ENCODE results near the gene CRIP1.

The CRIP1 gene

DNA sequence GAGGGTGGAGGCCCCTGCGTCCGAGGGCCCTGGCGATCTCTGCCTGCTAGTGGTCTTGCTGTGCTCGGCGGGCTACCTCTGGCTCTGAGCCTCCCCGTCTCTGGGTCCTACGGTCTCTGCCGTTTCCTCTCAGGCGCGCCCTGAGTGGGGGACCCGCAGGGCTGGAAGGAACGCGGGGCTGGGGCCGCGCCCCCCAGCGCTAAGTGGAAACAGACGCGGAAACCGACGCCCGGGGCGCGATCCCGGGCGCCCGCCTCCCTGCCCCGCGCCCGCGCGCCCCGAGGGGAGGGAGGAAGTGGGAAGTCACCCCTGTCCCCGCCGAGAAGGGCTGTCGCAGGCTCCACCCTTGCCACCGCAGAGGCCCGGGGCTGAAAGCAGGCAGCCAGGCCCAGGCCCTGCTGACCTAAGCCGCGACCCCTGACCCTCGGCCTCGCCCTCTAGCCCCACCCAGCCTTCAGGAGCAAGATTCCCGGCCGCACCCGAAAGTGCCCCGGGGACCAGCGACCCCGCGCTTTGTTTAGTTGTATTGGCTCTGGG is 831 bp downstream of the CRIP1 start:
- Mint-ChIP-seq H3K27ac (peak overlapping the region; percentile 88), H3K27me3 (ENCODE audit: low read depth) (no peaks in the 10 kb centered on the region), H3K4me3 (peak overlapping the region; percentile 91), H3K4me1 (ENCODE audit: low read depth) (peaks cover 21% of the 10 kb centered on the region), H3K9me3 (no peaks in the 10 kb centered on the region), H3K36me3 (ENCODE audit: low read depth) (peaks cover 11% of the 10 kb centered on the region)
- peak; percentile 70 for DNase-seq (ENCODE audit: low spot score)

DNA sequence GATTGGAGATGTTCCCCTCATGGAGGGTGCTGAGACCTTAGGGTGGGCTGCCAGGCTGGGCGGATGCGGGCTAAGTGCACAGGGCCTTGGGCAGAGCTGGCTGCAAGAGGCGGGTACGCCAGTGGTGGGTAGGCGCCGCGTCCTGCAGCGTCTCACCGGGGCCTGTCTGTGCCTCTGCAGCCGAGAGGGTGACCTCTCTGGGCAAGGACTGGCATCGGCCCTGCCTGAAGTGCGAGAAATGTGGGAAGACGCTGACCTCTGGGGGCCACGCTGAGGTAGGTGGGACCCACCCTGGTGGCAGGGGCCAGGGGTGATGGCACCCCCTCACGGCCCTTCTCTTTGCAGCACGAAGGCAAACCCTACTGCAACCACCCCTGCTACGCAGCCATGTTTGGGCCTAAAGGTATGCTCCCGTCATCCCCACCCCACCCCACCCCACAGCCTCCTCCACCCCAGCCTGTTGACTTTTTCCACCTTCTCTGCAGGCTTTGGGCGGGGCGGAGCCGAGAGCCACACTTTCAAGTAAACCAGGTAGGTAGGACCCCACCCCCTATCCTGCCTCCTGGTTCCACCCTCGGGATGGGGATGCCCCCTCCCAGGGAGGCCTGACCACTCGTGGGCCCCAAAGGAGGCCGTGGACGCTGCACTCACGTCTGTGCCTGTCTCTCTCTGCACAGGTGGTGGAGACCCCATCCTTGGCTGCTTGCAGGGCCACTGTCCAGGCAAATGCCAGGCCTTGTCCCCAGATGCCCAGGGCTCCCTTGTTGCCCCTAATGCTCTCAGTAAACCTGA is 1.5 kb downstream of the CRIP1 start:
- H3K36me3 Mint-ChIP-seq (ENCODE audit: low read depth) = peaks cover 11% of the 10 kb centered on the region
- H3K27ac Mint-ChIP-seq = peak overlapping the region; percentile 88
- no peaks in the 10 kb centered on the region for H3K9me3 Mint-ChIP-seq
- no peaks in the 10 kb centered on the region for H3K27me3 Mint-ChIP-seq (ENCODE audit: low read depth)
- H3K4me1 Mint-ChIP-seq (ENCODE audit: low read depth) = peaks cover 19% of the 10 kb centered on the region
- no peak for DNase-seq (ENCODE audit: low spot score)
- H3K4me3 Mint-ChIP-seq = peak overlapping the region; percentile 91

DNA sequence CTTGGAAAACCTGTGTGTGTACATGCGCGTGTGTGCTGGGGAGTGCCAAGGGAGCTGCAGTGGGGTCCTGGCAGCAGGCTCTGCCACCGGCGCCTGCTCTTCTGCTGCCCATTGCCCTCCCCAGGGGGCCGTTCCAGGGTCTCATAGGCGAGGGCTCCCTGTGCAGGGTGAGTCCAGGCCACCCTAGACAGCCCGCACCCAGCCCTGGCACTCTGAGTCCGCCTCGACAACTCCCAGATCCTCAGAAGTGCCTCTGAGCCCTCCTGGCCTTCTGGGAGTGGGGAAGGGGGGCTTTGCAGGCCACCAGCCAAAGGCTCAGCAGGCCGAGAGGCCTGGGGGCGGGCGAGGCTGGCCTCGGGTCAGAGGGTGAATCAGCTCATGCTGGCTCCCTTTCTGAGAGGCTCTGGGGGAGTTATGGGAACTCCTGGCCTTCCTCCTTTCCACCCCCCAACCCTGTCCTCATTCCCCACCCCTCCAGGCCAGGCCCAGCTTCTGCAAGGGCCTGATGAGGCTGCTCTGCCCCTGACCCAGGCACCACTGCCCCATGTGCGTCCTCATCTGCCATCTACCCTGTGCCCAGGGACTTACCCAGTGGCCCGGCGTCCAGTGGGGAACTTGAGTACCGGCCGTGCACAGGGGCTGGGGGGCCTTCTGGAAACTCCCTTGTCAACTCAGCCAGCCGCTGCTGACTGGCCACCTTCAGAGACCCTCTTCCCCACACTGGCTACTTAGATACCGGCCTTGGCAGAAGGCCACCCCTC is 2.3 kb downstream of the CRIP1 start:
- peak overlapping the region; percentile 91 for H3K4me3 Mint-ChIP-seq
- DNase-seq (ENCODE audit: low spot score) = no peak
- H3K4me1 Mint-ChIP-seq (ENCODE audit: low read depth) = peaks cover 19% of the 10 kb centered on the region
- H3K27ac Mint-ChIP-seq = peak overlapping the region; percentile 92
- H3K36me3 Mint-ChIP-seq (ENCODE audit: low read depth) = peaks cover 11% of the 10 kb centered on the region
- H3K9me3 Mint-ChIP-seq = no peaks in the 10 kb centered on the region
- no peaks in the 10 kb centered on the region for H3K27me3 Mint-ChIP-seq (ENCODE audit: low read depth)

DNA sequence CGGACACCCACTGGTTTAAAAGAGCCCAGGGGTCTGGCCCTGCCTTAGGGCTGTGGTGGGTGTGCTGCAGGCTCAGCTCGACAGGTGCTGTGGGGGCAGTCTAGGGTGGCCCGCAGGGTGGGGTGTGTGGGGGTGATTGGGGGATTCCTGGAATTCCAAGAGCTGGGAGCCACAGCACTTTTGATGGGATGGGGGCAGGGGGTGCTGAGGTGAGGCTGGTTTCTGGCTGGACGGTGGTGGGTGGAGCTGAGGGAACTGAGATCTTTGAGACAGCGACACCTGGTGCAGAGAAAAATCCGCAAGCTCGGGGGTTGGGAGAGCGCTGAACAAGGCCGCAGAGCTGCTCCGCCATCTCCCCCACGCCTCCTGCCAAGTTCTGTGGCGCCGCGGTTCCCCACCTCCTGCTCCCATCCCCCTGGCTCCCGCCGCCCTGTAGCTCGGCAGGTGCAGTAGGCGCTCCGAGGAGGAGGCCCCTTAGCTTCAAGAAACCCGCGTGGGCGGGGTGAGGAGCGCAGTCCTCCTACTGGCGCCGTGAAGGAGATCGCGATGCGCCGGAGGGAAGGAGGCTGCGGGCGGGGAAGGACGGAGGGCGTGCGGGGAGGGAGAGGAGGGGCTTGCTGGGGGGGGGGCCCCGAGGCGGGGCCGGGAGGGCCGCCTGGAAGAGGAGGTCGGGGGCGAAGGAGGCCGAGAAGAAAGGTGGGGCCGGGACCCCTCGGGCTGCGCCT is 3.0 kb downstream of the CRIP1 start:
- Mint-ChIP-seq H3K9me3 (no peaks in the 10 kb centered on the region), H3K36me3 (ENCODE audit: low read depth) (peaks cover 11% of the 10 kb centered on the region), H3K4me1 (ENCODE audit: low read depth) (peaks cover 13% of the 10 kb centered on the region), H3K4me3 (peak overlapping the region; percentile 84), H3K27me3 (ENCODE audit: low read depth) (no peaks in the 10 kb centered on the region), H3K27ac (peak overlapping the region; percentile 92)
- peak; percentile 84 for DNase-seq (ENCODE audit: low spot score)

DNA sequence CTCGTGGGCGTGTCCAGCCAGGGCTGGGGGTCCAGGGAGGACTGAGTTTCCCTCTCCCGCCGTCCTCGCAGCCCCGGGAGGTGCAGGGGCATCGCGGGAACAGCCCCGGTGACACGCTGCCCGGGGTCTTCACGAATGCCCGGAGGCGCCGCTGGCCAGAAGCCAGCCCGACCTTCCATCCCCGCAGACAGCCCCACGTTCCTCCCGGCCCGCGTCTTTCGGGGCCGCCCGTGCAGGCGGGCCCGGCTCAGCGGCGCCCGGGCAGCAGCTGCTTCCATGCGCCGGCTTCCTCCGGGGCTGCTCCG is 3.5 kb downstream of the CRIP1 start:
- no peaks in the 10 kb centered on the region for H3K9me3 Mint-ChIP-seq
- H3K36me3 Mint-ChIP-seq (ENCODE audit: low read depth) = peaks cover 11% of the 10 kb centered on the region
- H3K4me3 Mint-ChIP-seq = peak overlapping the region; percentile 84
- no peak for DNase-seq (ENCODE audit: low spot score)
- H3K27ac Mint-ChIP-seq = peak overlapping the region; percentile 26
- H3K4me1 Mint-ChIP-seq (ENCODE audit: low read depth) = peaks cover 13% of the 10 kb centered on the region
- H3K27me3 Mint-ChIP-seq (ENCODE audit: low read depth) = no peaks in the 10 kb centered on the region

DNA sequence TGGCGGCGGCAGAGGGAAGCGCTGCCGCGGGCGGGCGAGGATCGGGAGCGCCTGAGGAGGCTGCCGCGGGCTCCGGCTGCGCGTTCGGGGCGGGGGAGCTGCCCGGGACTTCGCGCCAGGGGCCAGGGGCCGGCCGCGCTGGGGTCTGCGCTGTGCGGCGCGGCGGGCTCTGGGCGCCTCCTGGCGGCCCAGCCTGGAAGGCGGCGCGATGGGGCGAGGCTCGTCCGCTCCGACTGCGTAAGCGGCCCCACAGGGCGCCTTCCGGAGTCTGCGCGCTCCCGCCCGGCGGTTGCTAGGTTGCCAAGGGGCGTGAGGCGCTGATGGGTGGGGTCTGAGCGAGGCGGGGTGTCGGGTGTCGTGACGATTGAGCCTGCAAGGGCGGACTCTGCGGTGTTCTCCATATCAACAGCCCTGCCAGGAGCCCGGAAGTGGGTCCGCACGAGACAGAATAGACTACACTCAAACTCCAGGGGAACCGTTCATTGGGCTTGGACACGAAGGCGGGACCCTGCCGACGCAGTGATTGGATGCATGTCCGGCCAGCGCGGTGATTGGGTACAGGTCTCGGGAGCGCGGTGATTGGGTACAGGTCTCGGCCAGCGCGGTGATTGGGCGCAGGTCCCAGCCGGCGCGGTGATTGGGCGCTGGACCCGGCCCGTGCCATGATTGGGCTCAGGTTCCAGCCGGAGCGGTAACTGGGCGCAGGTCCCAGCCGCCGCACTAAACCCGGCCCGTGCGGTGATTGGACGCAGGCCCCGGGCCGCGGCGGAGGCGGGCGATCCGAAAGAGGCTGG is 4.1 kb downstream of the CRIP1 start, which contains the start of gene TEDC1:
TSS of gene TEDC1 (plus strand) at position 675 of the 794 bp plus-strand sequence. CDS start 130 bp downstream, outside the sequence.
- Mint-ChIP-seq H3K4me3 (peak within 1 kb of the TSS; percentile 87), H3K9me3 (no peaks in the 10 kb centered on the region), H3K4me1 (ENCODE audit: low read depth) (peaks cover 11% of the 10 kb centered on the region), H3K36me3 (ENCODE audit: low read depth) (peaks cover 11% of the 10 kb centered on the region), H3K27ac (peak within 1 kb of the TSS; percentile 96), H3K27me3 (ENCODE audit: low read depth) (no peaks in the 10 kb centered on the region)
- DNase-seq (ENCODE audit: low spot score) = peak; percentile 100

DNA sequence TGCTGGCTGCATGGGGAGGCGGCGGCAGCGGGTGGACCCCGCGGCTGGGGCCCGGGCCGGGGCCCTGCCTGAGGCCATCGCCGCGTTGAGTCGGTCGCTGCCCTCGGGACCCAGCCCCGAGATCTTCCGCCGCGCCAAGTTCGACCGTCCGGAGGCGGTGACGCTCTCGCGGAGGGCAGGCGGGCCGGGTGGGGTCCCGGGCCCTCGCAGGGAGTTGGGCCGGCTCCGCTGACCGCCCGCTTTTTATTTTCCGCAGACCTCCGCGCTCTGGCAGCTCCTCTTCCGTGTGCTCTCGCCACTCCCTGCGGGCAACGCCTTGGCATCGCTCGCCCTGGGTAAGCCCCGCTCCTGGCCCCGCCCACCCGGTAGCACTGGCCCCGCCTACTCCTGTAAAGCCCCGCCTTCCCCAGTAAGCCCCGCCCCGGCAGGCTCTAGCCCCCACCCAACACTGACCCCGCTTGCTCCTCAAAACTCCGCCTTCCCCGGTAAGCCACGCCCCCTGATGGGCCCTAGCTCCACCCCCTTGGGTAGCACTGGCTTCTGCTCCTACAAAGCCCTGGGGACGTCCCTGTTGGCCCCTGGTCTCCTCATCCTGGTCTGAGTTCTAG is 4.8 kb downstream of the CRIP1 start:
- peak overlapping the region; percentile 87 for H3K4me3 Mint-ChIP-seq
- no peaks in the 10 kb centered on the region for H3K27me3 Mint-ChIP-seq (ENCODE audit: low read depth)
- peak overlapping the region; percentile 96 for H3K27ac Mint-ChIP-seq
- H3K4me1 Mint-ChIP-seq (ENCODE audit: low read depth) = peaks cover 8% of the 10 kb centered on the region
- peak; percentile 82 for DNase-seq (ENCODE audit: low spot score)
- H3K36me3 Mint-ChIP-seq (ENCODE audit: low read depth) = peaks cover 11% of the 10 kb centered on the region
- H3K9me3 Mint-ChIP-seq = no peaks in the 10 kb centered on the region

DNA sequence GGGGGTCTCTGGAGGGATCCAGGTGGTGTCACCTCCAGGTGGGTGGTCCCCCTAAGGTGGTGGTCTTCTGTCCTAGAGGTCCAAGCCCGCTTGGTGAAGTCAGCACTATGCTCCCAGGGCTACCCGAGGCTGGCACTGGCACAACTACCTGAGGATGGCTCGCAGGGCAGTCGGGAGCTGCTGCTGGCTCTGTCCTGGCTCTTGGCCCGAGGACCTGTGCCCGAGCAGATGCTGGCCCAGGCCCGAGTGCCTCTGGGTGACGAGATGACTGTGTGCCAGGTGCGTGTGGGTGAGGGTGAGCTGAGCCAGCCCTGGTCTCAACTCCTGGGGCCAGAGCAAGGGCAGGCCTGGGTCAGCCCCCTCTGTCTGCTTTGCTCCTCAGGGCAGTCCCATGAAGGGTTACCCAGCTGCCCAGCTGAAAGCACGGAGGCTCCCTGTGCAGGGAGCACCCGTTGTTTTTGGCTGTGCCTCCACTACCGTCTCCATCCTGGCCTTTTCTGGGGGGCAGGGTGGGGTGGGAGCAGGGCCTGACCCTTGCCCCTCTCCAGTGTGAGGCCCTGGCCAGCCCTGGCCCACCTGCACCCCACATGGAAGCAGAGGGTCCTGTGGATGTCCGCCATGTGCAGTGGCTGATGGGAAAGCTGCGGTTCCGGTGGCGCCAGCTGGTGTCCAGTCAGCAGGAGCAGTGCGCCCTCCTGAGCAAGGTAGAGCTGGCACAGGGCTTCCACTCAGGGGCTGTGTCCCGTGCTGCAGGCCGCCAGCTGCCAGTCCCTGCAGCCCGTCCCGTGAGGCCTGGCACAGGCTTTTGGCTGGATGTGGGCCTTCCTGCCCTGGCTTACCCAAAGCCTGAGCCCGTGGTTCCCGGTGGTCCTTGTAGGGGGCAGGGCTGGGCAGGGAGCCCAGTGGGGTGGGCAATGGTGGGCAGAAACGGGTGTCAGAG is 5.6 kb downstream of the CRIP1 start:
- H3K36me3 Mint-ChIP-seq (ENCODE audit: low read depth) = peaks cover 11% of the 10 kb centered on the region
- no peaks in the 10 kb centered on the region for H3K27me3 Mint-ChIP-seq (ENCODE audit: low read depth)
- no peaks in the 10 kb centered on the region for H3K9me3 Mint-ChIP-seq
- H3K4me3 Mint-ChIP-seq = peak overlapping the region; percentile 87
- DNase-seq (ENCODE audit: low spot score) = no peak
- H3K4me1 Mint-ChIP-seq (ENCODE audit: low read depth) = peaks cover 8% of the 10 kb centered on the region
- H3K27ac Mint-ChIP-seq = peak overlapping the region; percentile 96

DNA sequence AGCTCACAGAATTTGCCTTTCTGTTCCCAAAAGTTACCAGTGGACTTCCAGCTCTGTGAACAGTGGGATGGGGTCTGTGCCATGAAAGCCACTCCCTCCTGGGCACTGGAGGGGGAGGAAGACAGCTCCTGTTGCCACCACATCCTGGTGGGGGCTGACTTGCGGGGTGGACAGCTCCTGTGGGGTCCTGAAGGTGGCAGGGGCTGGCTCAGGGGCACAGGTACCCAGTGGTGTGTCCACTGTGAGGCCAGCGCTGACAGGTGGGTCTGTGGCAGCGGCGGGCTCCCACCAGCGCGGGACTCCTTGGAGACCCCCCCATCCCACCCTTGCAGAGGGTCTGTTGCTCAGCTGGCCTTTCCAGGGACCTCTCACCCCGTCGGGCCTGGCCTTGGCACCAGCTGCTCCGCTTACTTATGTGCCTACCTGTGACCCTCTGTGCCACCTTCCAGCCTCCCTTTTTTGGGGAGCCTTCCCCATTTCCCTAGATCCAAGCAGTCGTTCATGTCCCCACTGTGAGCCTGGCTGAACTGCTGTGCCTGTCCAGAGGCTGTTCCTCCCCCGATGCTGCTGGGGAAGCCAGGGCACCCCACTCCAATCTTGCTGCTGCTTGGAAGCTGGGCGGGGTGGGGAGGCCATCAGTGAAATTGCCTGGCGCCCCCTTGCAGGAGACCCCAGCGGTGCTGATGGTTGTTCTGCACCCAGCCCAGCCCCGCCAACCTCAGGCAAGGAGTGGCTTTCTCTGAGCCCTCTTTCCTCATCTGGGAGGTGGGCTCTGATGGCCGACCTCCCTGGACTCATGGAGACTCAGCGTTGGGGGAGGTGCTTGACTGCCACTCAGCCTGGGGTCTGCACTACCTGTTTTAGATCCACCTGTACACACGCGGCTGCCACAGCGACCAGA is 6.5 kb downstream of the CRIP1 start:
- peaks cover 9% of the 10 kb centered on the region for H3K36me3 Mint-ChIP-seq (ENCODE audit: low read depth)
- no peaks in the 10 kb centered on the region for H3K27me3 Mint-ChIP-seq (ENCODE audit: low read depth)
- peaks cover 8% of the 10 kb centered on the region for H3K4me1 Mint-ChIP-seq (ENCODE audit: low read depth)
- H3K27ac Mint-ChIP-seq = no peak overlapping the region
- DNase-seq (ENCODE audit: low spot score) = no peak
- H3K9me3 Mint-ChIP-seq = no peaks in the 10 kb centered on the region
- H3K4me3 Mint-ChIP-seq = peak overlapping the region; percentile 5

DNA sequence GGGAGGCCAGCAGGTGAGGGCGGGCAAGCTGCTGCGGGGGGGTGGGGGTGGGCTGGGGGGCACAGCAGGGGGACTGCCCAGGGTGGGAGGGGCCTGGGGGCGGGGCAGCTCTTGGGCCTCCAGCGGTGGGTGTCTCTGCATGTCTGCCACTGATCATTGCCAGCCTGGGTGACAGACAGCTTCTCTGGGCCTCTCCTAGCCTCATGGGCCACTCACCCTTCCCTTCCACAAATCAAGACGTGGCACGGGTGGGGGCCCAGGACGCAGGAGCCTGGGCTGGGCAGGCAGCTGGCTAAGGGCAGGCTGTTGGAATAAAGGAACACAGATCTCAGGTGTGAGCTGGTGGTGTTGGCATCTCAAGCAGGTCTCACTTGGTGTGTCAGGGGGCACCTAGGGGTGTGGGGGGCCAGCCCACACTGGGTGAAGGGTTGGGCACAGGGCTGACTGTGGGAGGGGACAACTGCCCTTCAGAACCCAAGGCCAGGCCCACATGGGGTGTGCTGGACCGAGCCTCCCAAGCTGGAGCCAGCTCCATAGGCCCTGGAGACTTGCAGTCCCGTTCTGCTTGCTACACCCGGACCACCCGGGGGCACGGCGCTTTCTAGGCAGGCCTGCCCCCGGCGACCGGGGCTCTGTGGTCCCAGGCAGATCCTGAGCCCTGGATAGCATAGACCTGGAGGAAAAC is 7.4 kb downstream of the CRIP1 start:
- no peak for DNase-seq (ENCODE audit: low spot score)
- no peak overlapping the region for H3K27ac Mint-ChIP-seq
- H3K36me3 Mint-ChIP-seq (ENCODE audit: low read depth) = peaks cover 9% of the 10 kb centered on the region
- no peaks in the 10 kb centered on the region for H3K27me3 Mint-ChIP-seq (ENCODE audit: low read depth)
- H3K4me3 Mint-ChIP-seq = no peak overlapping the region
- peaks cover 8% of the 10 kb centered on the region for H3K4me1 Mint-ChIP-seq (ENCODE audit: low read depth)
- H3K9me3 Mint-ChIP-seq = no peaks in the 10 kb centered on the region

DNA sequence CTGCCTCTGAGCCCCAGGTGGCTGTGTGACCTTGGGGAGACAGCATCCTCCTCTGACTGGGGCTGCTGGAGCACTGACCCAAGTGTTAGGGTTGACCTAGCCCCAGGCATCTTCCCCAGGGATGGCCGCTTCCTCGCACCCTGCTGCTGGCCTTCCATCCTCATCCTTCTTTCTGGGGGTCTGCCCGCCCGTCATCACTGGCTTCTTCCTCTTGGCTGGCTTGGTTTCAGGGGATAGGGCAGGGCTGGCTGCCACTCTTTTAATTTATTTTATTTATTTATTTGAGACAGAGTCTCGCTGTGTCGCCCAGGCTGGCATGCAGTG is 7.9 kb downstream of the CRIP1 start:
- no peak overlapping the region for H3K27ac Mint-ChIP-seq
- H3K9me3 Mint-ChIP-seq = no peaks in the 10 kb centered on the region
- H3K4me3 Mint-ChIP-seq = no peak overlapping the region
- peaks cover 5% of the 10 kb centered on the region for H3K36me3 Mint-ChIP-seq (ENCODE audit: low read depth)
- no peaks in the 10 kb centered on the region for H3K27me3 Mint-ChIP-seq (ENCODE audit: low read depth)
- peaks cover 4% of the 10 kb centered on the region for H3K4me1 Mint-ChIP-seq (ENCODE audit: low read depth)
- DNase-seq (ENCODE audit: low spot score) = no peak
